Esophagus mucosa (tissue), 1 donor: ENCODE results near the gene DDX1. TPM values are rescaled to one million over a fixed set of nuclear protein-coding genes. Genes with fewer than 3 reads are reported as not detected.
"Not testable (repeated sequence)": the region's sequence is repeated elsewhere in the genome, so short reads cannot be mapped to it uniquely, and the experiment has no call there.

Experiments
- ATAC-seq: fragments of 200-7000 bp; cut with Tn5 transposase; one replicate; pipeline ENCODE4 v1.9.1; 2020
- total RNA-seq: library from RNA; stranded (reverse); gene quantifications from one replicate; pipeline ENCODE4 v1.2.4, GENCODE V29; 2023
- donor health status: DM: yes; HTN: yes; CAD: no.

The DDX1 gene
- total RNA-seq, 1 donor from 2014 or later: 63.5 TPM

DNA sequence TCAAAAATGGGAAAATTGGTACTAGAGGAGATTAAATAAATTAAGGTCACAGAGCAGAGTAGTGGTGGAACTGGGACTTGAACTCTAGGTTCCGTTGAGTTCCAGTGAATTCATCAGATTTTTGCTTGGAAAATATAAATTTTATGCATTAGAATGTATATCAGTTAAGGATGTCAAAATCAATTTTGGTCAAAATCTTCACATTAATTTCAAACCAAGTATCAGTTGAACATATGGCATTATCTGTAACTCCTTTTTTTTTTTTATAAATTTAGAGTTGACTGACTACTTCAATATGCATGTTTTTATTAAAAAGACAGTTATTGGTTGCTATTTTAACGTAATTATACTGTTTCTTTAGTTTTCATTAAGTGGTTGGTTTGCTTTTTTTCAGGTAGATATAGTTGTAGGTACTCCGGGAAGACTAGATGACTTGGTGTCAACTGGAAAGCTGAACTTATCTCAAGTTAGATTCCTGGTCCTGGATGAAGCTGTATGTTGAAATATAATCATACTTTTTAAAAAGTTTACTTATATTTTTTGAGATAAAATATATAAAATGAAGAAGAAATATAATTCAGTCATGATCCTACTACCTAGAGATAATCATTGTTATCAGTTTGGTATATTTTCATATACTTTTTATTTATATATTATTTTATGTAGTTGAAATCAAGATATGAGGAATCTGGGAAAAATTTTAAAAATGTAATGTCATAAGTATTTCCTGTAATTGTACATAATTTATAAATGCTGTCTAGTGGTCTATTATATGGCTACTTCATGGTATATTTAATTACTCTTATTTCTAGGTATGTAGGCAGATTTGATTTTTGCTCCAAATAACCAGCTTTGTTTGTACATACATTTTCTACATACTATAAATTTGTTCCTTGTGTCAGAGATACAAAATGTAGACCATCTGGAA is 25.4 kb downstream of the DDX1 start:
- ATAC-seq: no peak

DNA sequence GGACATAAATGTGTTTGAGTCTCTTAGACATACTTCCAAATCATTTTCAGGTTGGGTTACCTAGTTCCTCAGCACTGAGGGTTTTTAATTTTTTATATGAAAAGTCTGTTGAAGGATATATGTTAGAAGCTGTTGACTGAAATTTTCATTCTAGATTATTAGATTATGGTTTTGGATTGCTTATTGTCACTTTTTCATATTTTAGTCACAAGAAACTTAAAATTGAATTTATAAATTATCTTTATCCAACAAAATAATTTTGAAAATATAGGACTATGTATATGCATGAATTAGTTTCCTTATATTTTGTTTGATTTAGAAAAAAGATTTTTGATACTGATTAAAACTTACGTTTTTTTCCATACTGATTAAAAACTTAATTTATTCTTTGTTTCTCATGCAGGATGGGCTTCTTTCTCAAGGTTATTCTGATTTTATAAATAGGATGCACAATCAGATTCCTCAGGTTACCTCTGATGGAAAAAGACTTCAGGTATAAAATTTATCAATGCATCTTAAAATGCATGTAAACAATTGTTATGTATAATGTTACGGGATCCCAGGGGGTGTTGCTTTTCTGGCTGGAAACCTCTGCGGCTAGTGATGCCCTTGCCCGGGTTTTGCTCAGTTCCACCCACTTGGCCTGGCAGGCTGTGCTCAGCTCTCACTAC is 26.2 kb downstream of the DDX1 start:
- ATAC-seq: no peak

DNA sequence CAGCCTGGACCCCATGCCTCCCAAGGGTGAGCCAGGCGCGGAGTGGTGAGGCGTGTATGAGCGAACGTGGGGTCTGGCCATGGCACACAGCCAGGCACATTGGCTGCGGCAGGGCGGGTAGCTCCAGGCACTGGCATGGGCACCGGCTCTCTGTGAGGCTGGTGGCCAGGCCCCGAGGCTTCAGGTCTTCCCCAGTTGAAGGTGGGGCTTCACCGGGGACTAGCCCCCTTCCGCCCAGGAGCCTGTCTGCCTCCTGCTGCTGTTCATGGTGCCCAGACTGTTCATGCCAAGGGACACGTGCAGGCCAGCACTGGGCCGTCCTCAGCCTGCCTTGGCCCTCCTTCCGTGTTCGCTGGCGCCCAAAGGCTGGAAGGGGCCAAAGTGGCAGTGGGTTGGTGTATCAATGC is 26.8 kb downstream of the DDX1 start:
- no peak for ATAC-seq

DNA sequence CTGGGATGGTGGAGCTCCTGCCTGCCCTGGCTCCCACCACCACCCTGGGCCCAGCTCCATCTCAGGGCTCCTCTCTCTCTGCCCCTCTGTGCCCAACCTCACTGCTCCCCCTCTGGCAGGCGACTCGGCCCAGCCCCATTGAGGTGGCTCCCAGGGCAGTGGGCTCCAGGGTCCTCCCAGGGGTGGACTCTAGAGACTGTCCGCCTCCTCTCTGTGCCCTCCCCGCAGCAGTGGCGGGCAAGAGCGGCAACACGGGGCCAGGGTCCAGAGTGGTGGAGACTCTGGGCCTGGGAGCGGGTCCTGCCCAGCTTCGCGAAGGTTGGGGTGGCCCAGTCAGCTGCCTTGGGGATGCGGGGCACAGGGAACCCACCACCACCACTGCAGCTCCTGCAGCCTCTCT is 27.4 kb downstream of the DDX1 start:
- peak; percentile 22 for ATAC-seq

DNA sequence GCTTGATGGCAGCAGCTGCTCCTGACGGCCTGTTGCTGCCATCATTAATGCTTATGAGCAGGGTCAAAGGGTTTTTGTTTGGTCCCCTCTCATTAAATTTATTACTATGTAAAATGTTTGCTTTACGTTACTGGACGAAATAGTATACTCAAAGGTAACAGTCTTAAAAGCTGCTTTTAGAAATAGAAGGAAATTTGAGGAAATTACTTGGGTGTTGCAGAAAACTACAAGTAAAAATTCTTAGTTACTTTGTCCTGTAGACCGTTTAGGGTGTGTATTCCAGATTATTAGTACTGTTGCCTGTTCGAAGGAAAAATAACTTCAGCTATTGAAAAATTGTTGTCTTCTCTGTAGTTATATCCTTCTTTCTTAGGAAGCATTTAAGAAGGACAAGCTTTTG is 27.8 kb downstream of the DDX1 start:
- no peak for ATAC-seq

DNA sequence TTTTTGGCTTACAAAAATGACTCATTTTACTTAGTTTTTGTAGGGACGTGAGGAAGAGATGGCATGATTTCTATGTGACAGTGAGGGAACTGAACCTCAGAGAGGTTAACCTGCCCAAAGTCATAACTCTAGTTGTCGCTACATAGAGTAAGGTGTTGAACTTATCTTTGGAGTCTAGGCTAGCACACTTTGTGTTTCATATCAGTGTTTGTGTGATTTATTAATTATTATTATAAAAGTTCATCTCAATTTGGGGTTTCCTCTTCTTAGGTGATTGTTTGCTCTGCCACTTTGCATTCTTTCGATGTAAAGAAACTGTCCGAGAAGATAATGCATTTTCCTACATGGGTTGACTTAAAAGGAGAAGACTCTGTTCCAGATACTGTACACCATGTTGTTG is 28.3 kb downstream of the DDX1 start:
- no peak for ATAC-seq

DNA sequence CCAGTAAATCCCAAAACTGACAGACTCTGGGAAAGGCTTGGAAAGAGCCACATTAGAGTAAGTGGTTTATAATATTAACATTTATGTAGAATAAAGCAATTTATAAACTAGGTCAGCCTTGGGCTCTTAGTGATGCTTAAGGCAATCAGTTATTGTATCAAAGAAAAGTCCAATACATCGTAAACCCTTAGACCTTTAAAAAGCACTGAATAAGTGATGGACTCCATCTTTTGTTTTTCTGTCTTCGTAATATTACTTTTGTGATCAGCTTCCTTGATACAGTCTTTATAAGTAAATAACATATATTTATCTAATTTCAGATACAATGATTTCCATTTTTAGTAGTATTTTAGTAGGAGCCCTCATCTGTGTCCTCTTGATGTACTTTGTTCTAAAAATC is 28.7 kb downstream of the DDX1 start:
- no peak for ATAC-seq

DNA sequence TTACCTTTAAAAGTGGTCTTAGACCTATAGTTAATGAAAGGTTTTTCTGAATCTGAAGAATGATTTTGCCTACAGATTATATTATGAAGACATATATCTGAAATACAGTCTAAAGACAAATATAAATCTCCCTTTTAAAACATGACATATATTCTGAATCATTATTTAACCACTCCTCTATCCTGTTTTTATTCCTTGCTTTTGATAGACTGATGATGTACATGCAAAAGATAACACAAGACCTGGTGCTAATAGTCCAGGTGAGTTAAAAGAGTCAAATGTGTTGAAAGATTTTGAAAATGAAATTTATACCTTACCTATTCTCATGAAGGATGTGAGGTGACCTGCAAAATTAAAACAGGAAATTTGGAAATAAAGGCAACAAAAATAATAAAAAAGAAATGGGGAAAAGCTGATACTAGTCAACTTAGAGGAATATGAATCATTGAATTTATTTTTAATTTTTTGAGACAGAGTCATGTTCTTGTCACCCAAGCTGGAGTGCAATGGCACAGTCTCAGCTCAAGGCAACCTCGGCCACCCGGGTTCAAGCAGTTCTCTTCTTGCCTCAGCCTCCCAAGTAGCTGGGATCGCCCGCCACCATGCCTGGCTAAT is 29.3 kb downstream of the DDX1 start:
- no peak for ATAC-seq

DNA sequence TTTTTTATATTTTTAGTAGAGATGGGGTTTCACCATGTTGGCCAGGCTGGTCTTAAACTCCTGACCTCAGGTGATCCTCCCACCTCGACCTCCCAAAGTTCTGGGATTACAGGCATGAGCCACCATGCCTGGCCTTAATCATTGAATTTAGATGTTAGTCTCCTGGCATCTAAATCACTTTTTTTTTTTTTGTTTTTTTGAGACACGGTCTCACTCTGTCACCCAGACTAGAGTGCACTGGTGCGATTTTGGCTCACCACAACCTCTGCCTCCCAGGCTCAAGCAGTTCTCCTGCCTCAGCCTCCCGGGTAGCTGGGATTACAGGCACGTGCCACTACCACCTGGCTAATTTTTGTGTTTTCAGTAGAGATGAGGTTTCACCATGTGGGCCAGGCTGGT is 29.8 kb downstream of the DDX1 start:
- not testable (repeated sequence) for ATAC-seq

DNA sequence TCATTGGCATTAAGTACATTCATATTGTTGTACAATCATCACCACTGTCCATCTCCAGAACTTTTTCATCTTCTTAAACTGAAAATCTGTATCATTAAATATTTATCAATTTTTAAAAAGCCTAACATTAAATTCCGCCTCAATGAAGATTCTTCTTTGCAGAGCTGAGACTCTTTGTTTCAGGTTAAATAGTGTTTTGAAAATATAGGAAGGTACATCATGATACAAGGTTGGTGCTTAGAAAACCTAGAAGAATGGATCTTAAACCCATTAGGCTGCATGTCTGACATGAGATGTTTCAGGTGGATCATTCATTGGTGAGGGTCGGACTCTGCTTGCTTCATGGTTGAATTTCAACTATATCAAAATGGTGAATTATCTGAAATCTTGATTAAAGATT is 30.5 kb downstream of the DDX1 start:
- no peak for ATAC-seq

DNA sequence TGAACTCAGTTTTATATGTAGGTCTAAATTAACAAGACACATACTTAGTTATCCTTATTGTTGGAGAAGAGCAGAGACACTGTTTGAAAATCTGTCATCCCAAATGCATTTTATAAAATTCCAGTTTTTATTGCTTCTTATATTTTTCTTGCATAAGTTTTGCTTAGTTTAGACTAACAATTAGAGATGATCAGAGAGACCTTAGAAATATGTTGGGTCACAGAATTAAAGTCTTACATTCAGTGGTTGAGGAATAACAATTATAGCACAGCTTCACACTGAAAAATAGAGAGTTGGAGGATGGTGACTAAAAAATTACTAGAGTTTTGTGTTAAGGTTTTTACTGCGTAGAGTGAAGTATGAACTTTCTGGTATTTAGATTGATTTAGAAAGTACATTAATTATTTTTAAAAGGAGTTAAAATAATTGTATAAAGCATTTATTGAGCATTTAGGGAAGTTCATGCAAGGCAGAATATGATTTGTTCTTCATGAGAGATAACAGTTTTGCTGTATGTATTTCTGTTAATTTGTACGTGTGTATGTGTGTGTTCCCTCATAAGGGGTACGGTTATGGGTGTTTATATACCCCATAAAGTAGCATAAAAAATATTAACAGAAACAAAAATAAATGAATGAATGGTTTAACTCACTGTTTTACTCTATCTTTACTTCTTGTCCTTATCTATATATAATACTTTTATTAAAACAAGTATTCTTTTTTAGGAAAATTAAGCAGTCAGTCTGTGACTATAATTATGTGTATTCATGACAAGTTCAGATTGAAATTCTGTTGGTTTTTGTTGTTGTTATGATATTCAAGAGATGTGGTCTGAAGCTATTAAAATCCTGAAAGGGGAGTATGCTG is 31.2 kb downstream of the DDX1 start:
- no peak for ATAC-seq

DNA sequence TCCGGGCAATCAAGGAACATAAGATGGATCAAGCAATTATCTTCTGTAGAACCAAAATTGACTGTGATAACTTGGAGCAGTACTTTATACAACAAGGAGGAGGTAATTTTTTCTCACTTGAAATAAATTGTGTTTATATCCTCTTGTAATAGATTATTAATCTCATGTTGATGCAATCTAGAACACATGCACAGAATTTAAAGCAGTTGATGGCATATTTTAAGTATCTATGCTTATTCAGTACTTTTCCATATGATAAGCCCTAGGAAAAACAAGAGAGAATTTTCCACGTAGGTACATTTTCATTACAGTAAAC is 31.8 kb downstream of the DDX1 start:
- ATAC-seq: no peak

DNA sequence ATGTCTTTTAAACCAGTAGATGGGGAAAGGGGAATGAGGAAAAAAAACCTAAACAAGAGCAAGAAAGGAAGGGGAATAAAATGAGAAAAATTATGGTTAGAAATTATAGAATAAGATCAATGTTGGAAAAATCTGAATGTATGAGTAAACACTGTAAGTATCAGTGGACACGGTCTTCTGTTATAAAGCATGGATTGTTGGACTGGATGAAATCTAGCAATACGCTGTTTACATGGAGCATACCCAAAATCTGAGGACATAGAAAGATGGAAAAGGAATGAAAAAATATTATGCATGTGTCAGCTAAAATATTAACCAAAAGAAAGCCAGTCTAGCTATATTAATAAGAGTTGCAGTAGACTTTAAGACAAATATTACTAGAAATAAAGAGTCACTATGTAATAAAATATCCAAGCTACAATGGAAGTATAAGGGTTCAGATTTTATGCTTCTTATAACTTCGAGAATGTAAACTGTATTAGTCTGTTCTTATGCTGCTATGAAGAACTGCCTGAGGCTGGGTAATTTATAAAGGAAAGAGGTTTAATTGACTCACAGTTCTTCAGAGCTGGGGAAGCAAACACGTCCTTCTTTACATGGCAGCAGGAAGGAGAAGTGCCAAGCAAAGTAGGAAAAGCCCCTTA is 32.4 kb downstream of the DDX1 start:
- ATAC-seq: no peak

DNA sequence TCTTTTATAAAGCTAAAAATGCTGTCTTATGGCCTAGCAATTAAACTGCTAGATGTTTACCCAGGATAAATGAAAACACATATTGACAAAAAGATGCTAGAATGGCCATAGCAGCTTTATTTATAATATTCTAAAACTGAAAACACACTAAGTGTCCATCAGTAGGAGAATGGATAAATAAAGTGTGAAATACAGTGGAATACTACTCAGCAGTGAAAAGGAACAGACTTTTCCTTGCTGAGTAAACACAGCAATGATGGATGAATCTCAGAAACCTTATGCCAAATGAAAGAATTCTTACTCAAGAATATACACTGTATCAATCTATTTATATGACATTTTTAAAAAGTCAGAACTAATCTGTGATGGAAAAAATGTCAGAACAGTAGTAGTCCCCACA is 33.2 kb downstream of the DDX1 start:
- no peak for ATAC-seq

DNA sequence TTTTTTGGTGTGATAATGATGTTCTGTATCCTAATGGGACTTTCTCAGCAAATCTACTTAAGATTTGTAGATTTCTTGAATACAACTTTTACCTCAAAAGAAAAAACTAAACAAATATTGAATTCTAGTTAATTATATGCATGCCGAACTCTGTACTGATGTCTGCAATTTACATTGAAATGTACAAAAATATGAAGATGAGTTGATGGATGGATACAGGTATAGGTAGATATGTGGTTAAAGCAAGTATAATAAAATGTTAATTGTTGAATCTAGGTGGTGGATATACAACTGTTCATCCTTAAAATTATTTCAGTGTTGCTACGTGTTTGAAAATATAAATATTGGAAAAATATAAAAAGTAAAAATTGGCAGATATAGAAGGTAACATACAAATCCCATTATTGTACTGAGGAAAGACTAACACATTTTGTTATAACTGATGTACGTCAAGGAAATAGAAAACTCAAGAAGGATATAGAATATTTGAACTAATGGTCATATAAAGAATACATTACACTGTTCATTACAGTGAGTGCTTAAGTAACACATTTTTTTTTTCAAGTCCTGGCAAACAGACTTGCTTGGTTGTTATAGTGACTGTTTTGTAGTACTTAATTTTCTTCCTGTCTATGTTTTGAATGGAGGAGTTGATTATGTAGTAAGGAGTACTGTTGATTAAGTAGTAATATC is 33.8 kb downstream of the DDX1 start:
- no peak for ATAC-seq

DNA sequence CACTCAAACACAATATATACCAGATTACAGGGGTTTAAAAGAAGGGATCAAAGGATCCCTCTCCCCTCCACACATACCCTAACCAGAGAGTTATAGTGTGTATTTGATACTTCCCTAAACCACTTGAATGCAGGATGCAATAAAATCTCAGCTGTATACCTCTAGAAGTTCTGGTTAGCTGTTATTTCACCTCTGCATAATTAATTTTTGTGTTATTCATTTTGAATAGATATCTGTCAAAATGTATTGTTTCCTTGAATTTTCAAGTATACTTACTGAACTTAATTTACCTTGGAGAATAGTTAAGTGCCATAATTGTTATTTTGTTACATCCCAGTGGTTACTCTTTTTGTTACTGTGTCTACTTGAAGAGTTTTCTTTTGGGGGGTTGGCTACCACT is 34.5 kb downstream of the DDX1 start:
- ATAC-seq: no peak

DNA sequence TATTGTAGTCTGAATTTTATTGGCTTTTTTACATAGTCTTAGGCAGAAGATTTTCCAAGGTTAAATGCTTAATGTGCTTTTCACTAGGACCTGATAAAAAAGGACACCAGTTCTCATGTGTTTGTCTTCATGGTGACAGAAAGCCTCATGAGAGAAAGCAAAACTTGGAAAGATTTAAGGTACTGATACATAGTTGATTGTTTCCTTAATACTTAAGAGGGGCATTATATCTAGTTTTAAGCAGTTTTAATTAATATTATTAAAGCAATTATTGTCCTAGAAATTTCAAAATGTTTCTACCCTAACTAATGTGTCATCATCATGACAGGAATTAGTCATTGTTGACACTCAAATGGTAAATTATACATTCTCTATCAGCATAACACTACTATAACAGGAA is 35.3 kb downstream of the DDX1 start:
- ATAC-seq: no peak

DNA sequence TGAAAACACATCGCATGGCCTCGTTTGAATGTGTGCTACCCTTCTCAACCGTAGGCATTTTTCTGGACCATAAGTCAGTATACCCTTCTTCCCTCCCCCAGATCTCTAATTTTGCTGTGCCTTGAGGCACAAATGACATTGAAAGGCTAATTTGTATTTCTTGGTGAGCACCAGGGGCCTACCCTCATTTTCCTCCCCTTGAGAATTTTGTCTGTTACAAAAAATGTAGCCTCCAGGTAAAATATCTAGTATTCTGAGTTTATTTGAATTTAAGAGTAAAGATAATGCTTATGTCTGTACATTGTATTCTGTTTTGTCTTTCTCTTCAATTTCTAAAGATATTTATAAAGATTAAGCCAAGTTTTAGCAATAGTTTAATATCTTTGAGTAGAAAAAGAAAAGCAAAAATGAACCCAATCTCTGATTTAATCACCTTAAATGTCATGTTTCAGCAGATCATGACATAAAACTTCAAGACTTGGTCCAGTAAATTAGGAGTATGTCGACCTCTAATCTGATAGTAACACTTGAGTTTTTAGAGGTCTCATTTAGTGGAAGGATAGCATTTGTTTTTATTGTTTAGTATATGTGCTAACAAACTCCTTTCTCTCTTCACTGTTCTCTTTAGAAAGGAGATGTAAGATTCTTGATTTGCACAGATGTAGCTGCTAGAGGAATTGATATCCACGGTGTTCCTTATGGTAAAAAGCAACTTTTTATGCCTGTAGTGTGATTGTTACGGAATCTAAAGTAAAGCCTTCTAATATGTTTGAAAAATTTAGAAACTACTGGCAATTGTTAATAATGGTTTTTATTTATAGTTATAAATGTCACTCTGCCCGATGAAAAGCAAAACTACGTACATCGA is 36.4 kb downstream of the DDX1 start:
- no peak for ATAC-seq

DNA sequence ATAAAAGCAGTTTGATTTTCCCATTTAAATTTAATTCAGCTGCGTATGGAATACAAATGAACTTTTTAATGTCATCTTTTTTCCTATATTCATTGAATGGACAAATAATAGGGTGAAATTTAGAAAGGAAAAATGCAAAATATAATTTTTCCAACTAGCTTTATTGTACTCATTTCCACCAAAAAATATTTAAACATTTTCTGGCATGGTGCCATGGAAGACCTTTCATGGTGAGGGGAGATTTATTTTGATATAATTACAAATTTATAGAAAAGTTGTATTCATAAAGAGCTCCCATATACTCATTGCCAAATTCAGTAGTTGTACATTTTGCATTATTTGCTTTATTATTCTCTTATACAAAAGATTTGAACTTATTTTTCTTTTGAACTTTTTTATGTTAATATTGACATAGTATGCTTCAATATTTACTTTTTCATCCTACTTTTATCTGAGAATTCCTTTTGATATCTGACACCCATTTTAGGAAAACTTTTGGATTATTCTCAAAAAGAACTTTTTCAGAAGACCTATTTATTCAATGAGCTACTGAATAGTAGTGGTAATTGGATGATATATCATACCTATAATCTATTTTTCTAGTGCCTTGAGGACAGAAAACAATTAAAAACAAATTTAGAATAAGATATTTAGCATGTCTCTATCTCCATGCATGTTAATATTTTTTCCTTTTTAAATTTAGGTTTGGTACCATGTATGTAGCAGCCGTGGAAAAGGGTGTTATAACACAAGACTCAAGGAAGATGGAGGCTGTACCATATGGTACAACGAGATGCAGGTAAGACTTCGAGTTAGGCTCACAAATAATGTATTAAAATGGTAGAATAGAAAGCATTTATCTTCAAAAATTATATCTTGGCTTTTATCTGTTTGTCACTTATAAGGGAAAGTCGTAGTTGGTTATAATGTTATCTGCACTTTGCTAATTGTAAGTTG is 37.5 kb downstream of the DDX1 start:
- no peak for ATAC-seq
